ENCODE data around the gene TNNI3. TPM values are rescaled to one million over a fixed set of nuclear protein-coding genes. Genes with fewer than 3 reads are reported as not detected.

The TNNI3 gene
- total and polyA plus RNA-seq, 9 of the 15 experiments (the other 6 are each of a cell fraction or from before 2014, with no cell fraction given): 4.7 to 158 (median 42.0) TPM

DNA sequence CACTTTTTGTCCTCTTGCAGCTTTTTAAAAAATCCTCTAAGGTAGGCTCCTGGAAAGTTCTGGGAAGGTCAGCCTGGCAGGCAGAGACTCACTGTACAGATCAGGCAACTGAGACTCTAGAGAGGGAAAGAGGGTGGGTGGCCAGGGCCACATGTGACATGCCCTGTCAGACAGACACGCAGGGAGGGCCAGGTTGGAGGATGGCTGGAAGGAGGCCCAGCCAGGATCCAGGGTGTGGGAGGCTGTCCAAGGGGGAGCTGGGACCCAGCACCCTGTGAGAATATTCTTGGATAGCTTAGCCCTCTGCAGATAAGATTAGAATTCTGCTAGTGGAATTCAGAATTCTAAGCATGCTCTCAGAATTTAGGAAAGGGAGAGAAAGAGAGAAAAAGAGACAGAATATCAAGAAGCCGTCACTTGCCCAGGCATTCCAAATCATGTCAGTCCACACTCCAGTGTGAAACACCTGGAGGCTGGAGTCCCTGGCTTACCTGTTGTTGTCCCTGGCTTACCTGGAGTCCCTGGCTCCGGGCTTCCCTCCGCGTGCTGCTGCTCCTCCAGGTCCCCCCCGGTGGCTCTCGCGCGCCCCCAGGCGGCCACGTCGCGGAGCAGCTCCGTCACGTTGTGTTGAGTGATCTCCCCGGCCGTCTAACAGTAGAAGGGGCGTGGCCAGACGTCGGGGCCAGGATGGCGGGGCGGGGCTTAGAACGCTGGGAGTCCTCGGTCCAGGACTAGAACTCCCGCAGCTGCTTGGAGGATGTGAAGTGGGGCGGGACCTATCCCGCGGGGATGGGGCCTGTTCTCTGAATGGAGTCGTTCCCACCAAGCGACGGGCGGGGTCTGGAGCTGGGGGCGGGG lies 2.8 kb upstream of the TNNI3 start (continued):
- TF ChIP-seq FIP1L1 (IDR thresholded peaks at IDR 0.05; ENCODE audit: low read depth, low read length, poor library complexity, severe bottlenecking) (peak; percentile 53), SP1 (CRISPR knock-in tag; IDR thresholded peaks at IDR 0.05) (peak; percentile 98), ZNF830 (CRISPR knock-in tag; IDR thresholded peaks at IDR 0.05) (no peak), CCNT2 (IDR thresholded peaks at IDR 0.05; ENCODE audit: borderline replicate concordance, extremely low read depth, insufficient read length, low read depth, low read length) (peak; percentile 72), NFXL1 (CRISPR knock-in tag; IDR thresholded peaks at IDR 0.05) (no peak), PML (IDR thresholded peaks at IDR 0.05; ENCODE audit: low read length) (peak; percentile 47; the same call in 1 of the 2 replicates), NFE2 (IDR thresholded peaks at IDR 0.05; ENCODE audit: low read depth) (no peak), TBL1XR1 (IDR thresholded peaks at IDR 0.05; ENCODE audit: low read length in 2 of 2) (0 out of 4 replicates have a peak, but pooled peaks of 1 of the 2 experiments have one; percentile 18), CTBP1 (IDR thresholded peaks at IDR 0.05; ENCODE audit: borderline replicate concordance) (peak; percentile 95), ZFPM2 (CRISPR knock-in tag; IDR thresholded peaks at IDR 0.05) (no peak), KLF16 (IDR thresholded peaks at IDR 0.05) (peak; percentile 34; the same call in 1 of the 2 replicates), TCF3 (CRISPR knock-in tag; IDR thresholded peaks at IDR 0.05) (peak; percentile 29; the same call in 1 of the 2 replicates), ARID2 (IDR thresholded peaks at IDR 0.05) (peak; percentile 90), EP400 (IDR thresholded peaks at IDR 0.05) (peak; percentile 80), ZNF263 (CRISPR knock-in tag; IDR thresholded peaks at IDR 0.05; ENCODE audit: borderline replicate concordance) (peak; percentile 95), STAG1 (CRISPR knock-in tag; IDR thresholded peaks at IDR 0.05; ENCODE audit: borderline replicate concordance) (peak; percentile 46; the same call in 1 of the 2 replicates), TBP (optimal IDR thresholded peaks at IDR 0.05; ENCODE audit: low read depth, low read length) (peak; percentile 30), ZNF3 (CRISPR knock-in tag; IDR thresholded peaks at IDR 0.05) (no peak), TARDBP (IDR thresholded peaks at IDR 0.05) (peak; percentile 49; the same call in 1 of the 2 replicates), MYNN (IDR thresholded peaks at IDR 0.05) (0 out of 2 replicates have a peak, but pooled peaks have one; percentile 56), MYNN (CRISPR knock-in tag; IDR thresholded peaks at IDR 0.05) (no peak)
- TF ChIP-seq, protein P1, sequence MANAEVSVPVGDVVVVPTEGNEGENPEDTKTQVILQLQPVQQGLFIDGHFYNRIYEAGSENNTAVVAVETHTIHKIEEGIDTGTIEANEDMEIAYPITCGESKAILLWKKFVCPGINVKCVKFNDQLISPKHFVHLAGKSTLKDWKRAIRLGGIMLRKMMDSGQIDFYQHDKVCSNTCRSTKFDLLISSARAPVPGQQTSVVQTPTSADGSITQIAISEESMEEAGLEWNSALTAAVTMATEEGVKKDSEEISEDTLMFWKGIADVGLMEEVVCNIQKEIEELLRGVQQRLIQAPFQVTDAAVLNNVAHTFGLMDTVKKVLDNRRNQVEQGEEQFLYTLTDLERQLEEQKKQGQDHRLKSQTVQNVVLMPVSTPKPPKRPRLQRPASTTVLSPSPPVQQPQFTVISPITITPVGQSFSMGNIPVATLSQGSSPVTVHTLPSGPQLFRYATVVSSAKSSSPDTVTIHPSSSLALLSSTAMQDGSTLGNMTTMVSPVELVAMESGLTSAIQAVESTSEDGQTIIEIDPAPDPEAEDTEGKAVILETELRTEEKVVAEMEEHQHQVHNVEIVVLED (CRISPR knock-in tag; IDR thresholded peaks at IDR 0.05): 0 out of 2 replicates have a peak, but pooled peaks have one; percentile 22
- TF ChIP-seq, protein P2, sequence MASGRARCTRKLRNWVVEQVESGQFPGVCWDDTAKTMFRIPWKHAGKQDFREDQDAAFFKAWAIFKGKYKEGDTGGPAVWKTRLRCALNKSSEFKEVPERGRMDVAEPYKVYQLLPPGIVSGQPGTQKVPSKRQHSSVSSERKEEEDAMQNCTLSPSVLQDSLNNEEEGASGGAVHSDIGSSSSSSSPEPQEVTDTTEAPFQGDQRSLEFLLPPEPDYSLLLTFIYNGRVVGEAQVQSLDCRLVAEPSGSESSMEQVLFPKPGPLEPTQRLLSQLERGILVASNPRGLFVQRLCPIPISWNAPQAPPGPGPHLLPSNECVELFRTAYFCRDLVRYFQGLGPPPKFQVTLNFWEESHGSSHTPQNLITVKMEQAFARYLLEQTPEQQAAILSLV (tag; IDR thresholded peaks at IDR 0.05): no peak
- TF ChIP-seq, protein P3, sequence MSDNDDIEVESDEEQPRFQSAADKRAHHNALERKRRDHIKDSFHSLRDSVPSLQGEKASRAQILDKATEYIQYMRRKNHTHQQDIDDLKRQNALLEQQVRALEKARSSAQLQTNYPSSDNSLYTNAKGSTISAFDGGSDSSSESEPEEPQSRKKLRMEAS (CRISPR knock-in tag; IDR thresholded peaks at IDR 0.05): peak; percentile 93
- TF ChIP-seq, protein P4, sequence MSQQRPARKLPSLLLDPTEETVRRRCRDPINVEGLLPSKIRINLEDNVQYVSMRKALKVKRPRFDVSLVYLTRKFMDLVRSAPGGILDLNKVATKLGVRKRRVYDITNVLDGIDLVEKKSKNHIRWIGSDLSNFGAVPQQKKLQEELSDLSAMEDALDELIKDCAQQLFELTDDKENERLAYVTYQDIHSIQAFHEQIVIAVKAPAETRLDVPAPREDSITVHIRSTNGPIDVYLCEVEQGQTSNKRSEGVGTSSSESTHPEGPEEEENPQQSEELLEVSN (IDR thresholded peaks at IDR 0.05; ENCODE audit: borderline replicate concordance in 1 of 2, extremely low read depth in 1 of 2, insufficient read depth in 1 of 2, insufficient read length in 1 of 2, low read depth in 1 of 2, low read length in 1 of 2, poor library complexity in 1 of 2, severe bottlenecking in 1 of 2): peak; percentile 66 to 76
